Brain microvascular endothelial cell (primary cell): ENCODE measurements around the gene P2RX2.

Source experiments
- DNase-seq: peaks from one replicate; pipeline ENCODE4 v3.0.0-alpha.2; 2020
- H3K27ac ChIP-seq: fragments of 250-450 bp; sonication (Bioruptor Pico); 2 replicates; pipeline ENCODE4 v1.5.1; 2020; ENCODE audit warnings: mild to moderate bottlenecking, moderate library complexity
- H3K27me3 ChIP-seq: fragments of 250-450 bp; sonication (Bioruptor Pico); replicated peaks from 2 replicates; pipeline ENCODE4 v1.5.1; 2020; ENCODE audit warnings: mild to moderate bottlenecking
- H3K36me3 ChIP-seq: fragments of 250-450 bp; sonication (Bioruptor Pico); replicated peaks from 2 replicates; pipeline ENCODE4 v1.5.1; 2020; ENCODE audit warnings: mild to moderate bottlenecking
- H3K4me3 ChIP-seq: 2 replicates; pipeline ENCODE4 v1.5.1; 2011; ENCODE audit warnings: low read depth, mild to moderate bottlenecking, control low read depth, low read length, moderate library complexity
- CTCF ChIP-seq: IDR thresholded peaks from 2 replicates; pipeline ENCODE4 v1.5.1; 2011; ENCODE audit warnings: low read depth, mild to moderate bottlenecking, moderate library complexity, low read length, control low read depth, inconsistent platforms; ENCODE audit errors: missing control alignments
- in situ Hi-C: cut with HindIII; loops from 2 replicates; pipeline ENCODE4 v1.10.0; 2017; ENCODE audit warnings: low sequenced_read_pairs, low pct_ligation_motif_present

P2RX2 gene

DNA sequence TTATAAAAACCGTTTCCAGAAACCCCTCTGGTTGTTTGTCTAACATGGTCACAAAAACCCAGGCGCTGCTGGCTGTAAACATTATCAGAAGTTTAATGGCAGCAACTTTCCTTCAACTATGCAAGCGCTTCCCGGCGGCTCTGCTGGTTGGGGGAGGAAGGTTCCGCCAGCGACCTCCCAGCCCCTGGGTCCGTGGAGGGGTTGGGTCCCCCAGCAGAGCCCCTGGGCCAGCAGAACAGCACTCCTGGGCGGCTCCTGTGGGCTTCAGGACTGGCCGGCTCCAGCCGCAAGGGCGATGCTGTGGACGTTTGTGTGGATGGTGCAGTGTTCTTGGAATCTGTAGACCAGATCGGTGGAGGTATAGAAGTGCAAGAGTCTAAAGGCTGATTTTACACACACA lies 34.1 kb upstream of the P2RX2 start:
- no peak for TF ChIP-seq CTCF
- no peak overlapping the region for H3K4me3 ChIP-seq
- in situ Hi-C loops, result no loop called here
- no peak for DNase-seq
- H3K27ac ChIP-seq, result no peak overlapping the region
- peaks cover 9% of the 10 kb centered on the region for H3K27me3 ChIP-seq
- H3K36me3 ChIP-seq, result no peaks in the 10 kb centered on the region

DNA sequence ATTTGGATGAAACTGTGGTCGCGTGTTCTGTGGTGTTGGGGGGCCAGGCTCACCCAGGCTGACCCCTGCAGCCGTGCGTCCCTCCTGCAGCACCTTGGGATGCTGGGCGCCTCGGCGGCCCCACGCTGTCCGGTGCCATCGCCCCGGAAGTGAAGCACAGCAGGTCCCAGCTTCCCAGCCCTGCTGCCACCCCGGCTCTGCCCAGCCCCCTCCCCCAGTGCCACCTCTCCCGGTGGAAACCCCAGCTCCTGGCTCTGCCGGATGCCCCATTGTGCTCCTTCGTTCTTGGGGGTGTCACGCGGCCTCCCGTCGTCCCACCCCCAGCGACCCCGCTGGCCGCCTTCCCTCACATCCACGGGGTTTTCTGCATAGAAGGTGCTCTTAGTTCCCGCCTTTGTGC lies 33.4 kb upstream of the P2RX2 start:
- H3K27ac ChIP-seq, result no peak overlapping the region
- H3K27me3 ChIP-seq, result peaks cover 9% of the 10 kb centered on the region
- no peak overlapping the region for H3K4me3 ChIP-seq
- no peak for DNase-seq
- in situ Hi-C loops, result no loop called here
- TF ChIP-seq CTCF, result no peak
- H3K36me3 ChIP-seq, result no peaks in the 10 kb centered on the region

DNA sequence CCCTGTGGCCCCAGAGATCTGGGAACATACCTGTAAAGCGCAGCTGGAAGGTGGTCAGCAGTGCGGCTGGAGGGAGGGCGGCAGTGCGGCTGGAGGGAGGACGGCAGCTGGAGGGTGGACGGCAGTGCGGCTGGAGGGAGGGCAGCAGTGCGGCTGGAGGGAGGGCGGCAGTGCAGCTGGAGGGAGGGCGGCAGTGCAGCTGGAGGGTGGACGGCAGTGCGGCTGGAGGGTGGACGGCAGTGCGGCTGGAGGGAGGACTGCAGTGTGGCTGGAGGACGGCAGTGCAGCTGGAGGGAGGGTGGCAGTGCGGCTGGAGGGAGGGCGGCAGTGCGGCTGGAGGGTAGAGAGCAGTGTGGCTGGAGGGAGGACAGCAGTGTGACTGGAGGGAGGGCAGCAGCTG lies 31.6 kb upstream of the P2RX2 start:
- DNase-seq, result no peak
- no peak for TF ChIP-seq CTCF
- peaks cover 9% of the 10 kb centered on the region for H3K27me3 ChIP-seq
- H3K36me3 ChIP-seq, result no peaks in the 10 kb centered on the region
- H3K27ac ChIP-seq, result no peak overlapping the region
- in situ Hi-C loops, result no loop called here
- no peak overlapping the region for H3K4me3 ChIP-seq

DNA sequence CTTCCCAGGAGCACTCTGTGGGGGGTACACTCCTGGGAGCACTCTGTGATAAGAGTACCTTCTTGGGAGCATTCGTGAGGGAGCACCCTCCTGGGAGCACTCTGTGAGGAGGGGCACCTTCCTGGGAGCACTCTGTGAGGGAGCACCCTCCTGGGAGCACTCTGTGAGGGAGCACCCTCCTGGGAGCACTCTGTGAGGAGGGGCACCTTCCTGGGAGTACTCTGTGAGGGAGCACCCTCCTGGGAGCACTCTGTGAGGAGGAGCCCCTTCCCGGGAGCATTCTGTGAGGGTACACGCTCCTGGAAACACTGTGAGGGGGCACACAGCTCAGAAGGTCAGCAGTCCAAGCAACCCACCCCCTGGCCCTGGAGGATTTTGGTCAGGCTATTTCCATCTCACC lies 30.8 kb upstream of the P2RX2 start:
- Histone ChIP-seq H3K27me3 (peaks cover 4% of the 10 kb centered on the region), H3K4me3 (no peak overlapping the region), H3K36me3 (no peaks in the 10 kb centered on the region), H3K27ac (no peak overlapping the region)
- TF ChIP-seq CTCF, result no peak
- in situ Hi-C loops, result no loop called here
- DNase-seq, result no peak

GRCh38 chr12:132588319-132588718 lies 30.3 kb upstream of the P2RX2 start:
- Histone ChIP-seq H3K27ac (no peak overlapping the region), H3K27me3 (no peaks in the 10 kb centered on the region), H3K36me3 (no peaks in the 10 kb centered on the region), H3K4me3 (no peak overlapping the region)
- DNase-seq, result no peak
- in situ Hi-C loops, result no loop called here
- TF ChIP-seq CTCF, result no peak

- Histone ChIP-seq H3K4me3 (no peak overlapping the region), H3K27me3 (no peaks in the 10 kb centered on the region), H3K36me3 (no peaks in the 10 kb centered on the region), H3K27ac (no peak overlapping the region)
- no peak for TF ChIP-seq CTCF
- in situ Hi-C loops, result no loop called here
- no peak for DNase-seq
Observed at GRCh38 chr12:132588821-132589669, 29.5 kb upstream of the P2RX2 start.
